ENCODE measurements around the gene CD180.
"Not testable (repeated sequence)": the region's sequence is repeated elsewhere in the genome, so short reads cannot be mapped to it uniquely, and the experiment has no call there.

The CD180 gene

DNA sequence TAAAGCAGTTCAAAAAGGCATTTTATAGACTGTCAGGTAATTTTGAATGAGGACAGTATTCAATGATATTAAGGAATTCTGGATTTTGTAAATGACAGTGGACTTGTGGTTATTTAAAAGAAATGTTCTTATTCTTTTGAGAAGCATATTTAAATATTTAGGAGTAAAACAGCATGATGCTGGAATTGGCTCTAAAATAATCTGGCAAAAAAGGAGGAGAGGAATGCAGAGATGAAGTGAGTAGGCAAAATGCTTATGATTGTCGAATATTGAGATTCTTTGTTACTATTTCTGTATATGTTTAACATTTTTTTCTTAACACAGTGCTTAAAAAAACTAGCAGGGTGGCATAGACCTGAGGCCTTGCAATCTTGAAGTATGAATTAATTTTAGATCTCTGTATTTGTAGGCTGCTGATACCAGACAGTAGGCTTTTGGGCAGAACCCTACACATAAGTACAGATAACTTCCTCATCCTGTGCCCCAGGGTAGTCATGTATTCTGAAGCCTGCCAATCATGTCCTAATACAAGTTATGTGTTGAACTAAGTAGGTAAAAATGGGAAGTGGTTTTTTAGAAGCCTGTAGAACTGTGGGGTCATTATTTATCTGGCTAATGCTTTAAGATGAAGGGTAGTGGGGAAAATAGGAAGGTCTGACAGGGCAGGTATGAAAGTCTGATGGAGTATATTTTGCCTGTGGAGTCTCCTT is 9.4 kb downstream of the CD180 start:
- DNase-seq, result no peak

DNA sequence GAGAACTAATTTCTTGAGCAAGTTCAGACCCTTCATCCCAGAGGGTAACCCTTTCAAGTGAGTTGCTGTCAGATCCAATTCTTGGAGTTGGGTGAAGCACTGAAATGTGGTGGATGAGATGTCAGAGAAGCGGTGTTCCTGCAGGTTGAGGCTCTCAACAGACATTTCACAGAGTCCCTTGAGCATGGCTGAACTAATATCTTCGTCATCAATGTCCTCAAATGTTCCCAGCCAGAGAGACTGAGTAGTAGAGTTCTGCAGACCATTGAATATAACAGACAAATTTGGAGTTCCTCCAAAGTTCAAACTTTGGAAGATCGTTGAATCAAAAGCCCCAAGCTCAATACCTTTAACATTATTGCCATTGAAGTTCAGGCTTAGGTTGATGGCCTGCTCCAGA is 12.7 kb downstream of the CD180 start:
- DNase-seq, result no peak

DNA sequence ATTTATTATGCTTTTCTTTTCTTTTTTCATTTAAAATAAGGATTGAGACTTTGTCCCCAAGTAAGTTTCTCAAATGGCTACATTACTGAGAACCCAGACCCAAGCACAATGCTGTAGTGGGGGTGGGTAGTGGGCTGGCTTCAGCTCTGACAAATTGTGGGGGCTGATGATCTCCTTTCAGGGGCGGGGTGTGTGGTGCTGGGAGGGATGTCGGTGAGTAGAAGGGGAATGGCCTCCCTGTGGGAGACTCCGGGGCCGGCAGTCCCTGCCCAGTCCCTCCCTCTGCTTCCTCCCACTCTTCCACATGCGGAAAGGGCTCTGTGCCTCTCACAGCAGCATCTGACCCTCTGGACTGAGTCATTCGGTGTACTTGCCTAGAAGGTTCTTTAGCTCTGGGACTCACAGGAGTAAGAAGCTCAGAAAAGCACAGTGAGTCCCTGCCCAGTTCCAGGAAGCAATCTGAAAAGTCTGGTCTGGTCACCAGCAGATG is 14.3 kb downstream of the CD180 start:
- DNase-seq, result no peak

DNA sequence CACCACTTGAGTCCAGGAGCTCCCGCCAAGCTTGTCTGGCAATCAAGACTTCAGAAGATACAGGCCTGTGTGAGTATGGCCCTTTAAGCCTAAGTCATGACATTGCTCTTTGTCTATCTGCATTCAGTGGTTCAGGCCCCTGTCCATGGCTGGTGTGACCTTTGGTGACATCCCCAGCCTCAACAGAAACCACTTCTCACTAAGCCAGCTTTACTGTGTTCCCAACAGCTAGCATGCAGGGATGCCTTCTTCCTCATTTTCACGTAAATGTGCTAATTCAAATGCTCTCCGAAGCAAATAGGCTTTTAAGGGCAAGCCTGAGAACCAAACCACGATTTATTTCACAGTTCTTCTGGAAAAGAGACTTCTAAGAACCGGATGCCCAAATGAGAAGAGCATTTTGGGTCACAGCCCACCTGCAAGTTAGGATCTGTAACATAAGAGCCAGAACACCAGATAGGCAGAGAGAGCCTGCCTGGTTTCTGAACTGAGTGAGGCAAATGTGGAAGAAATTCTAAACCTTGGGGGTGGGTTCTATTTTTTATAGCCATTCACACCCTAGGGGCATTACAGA is 14.9 kb downstream of the CD180 start:
- DNase-seq, result no peak

DNA sequence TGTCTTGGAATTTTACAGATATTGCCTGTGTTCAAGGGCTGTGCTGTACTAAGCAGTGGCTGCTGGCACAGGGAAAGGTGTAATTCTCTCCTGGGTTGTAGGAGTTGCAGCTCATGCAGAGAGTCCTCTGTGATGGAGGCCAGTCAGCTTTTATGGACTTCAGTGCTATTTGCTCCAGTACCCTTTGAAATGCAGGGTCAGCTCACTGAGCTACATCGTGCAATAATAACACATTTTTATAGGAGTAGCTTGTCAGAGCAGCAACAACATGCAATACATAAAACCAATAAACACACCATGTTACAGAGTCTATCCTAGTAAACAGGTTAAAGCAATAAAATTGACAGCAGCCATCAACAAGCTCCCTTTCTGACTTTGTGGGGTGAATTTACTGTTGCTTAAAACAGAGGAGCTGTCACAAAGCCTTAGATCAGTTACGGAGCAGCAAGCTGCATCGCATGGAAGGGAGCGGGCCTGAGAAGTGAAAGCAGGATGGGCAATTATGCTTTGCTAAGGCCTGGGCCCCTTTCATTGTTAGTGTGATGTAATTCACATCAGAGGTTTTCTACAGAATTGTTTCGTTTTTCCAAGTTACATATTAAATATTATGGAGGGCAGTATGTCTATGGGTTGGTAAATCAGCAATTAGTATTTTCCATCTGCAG is 16.8 kb downstream of the CD180 start:
- DNase-seq, result no peak

DNA sequence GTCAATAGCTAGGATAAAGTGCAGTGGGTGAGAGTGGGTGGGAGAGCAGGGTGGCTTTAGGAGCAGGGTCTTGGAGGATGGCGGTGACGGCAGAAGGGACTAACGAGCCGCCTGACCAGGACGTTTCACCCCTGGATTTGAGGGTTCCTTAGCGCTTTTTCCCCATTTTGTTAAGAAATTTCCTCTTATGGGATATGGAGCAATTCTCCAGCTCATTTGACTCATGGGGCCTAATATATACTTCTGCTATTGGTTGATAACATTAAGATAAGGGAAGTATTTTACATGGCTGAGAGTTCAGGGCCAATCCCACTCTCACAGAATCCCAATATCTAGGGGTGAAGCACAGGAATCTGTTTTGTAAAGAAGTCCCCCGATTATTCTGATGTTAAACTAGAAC is 17.6 kb downstream of the CD180 start:
- no peak for DNase-seq

DNA sequence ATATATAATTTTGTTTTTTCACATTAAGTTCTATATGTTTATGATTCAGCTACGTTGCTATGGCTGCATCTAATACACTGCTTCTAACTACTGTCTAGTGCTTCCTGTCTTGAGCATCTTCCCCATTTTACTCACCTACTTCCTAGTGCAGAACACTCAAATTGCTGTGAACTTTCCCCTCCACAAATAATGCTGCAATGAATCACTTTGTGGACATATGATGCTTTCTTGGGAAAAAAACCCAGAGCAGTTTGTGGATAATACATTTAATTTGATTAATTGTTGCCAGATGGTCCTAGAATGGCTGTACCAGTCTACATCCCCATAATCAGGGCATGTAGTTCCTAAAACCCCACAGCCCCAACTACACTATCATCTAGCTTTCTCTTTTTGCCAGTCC is 18.5 kb downstream of the CD180 start:
- DNase-seq, result no peak

DNA sequence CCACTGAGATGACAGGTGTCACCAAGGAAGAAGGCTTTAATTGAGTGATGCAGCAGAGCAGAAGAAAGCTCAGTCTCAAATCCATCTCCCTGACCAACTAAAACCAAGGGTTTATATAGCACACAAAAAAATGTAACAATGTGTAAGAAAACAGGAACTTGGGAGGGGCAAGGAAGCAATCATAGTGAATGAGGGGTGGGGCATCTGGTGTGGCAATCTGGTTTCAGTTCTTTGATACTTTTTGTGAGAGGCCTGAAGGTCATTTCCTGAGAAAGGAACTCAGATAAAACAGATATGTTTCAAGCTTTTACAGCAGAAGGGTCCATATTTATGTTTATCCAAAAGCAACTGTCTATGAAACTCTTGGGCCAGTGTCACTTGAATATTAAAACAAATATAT is 19.7 kb downstream of the CD180 start:
- no peak for DNase-seq

DNA sequence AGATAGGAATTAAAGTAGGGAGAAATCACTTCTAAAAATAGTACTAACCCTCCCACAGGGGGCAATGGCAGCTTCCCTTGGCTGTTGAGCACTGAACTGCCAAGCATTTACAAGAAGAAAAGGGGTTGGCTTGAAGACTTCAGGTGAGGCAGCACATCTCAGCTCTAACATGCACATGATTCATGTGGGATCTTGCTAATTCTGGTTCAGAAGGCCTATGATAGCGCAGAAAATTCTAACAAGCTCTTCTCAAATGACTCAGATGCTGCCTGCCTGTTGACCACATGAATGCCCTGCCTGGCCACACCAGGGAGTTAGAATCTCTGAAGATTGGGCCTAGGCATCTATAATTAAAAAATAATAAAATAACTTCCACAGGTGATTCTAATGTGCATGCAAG is 22.6 kb downstream of the CD180 start:
- DNase-seq, result no peak

DNA sequence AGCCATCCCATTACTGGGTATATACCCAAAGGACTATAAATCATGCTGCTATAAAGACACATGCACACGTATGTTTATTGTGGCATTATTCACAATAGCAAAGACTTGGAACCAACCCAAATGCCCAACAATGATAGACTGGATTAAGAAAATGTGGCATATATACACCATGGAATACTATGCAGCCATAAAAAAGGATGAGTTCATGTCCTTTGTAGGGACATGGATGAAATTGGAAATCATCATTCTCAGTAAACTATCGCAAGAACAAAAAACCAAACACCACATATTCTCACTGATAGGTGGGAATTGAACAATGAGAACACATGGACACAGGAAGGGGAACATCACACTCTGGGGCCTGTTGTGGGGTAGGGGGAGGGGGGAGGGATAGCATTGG is 23.2 kb downstream of the CD180 start:
- not testable (repeated sequence) for DNase-seq

DNA sequence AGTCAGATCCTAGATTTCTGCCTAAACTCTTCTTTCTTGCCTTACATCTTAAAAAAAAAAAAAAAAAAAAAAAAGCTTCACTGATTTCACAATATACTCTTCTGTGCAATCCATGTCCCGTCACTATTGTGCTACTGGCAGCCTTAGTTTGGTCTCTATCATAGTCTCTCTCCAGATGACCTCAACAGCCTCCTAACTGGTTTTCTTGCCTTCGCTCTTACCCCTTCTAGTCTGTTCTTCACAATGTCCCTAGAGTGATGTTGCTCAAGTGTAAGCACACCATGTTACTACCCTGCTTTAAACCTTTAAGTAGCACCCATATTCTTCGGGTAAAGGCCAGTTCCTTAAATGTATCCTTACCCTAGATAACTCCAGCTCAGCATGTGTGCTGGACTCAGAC is 25.8 kb downstream of the CD180 start:
- no peak for DNase-seq

DNA sequence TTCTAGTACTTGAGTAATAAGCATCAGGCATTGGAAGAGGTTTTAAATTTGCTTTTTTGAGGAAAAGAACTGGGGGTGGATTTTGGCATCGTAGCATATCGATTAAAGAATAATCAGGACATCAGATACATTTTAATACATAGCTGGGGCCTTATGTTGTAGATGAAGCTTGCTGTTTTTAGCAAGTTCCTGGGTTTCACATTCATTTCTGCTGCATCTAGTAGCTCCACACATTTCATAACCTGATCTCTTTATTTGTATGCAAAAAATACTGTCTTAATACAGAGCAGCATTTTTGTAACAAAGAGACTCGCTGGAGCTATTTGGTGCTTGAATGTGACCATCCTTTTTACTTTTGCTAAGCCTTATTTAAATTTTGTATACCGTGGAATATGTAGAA is 28.5 kb downstream of the CD180 start:
- no peak for DNase-seq

DNA sequence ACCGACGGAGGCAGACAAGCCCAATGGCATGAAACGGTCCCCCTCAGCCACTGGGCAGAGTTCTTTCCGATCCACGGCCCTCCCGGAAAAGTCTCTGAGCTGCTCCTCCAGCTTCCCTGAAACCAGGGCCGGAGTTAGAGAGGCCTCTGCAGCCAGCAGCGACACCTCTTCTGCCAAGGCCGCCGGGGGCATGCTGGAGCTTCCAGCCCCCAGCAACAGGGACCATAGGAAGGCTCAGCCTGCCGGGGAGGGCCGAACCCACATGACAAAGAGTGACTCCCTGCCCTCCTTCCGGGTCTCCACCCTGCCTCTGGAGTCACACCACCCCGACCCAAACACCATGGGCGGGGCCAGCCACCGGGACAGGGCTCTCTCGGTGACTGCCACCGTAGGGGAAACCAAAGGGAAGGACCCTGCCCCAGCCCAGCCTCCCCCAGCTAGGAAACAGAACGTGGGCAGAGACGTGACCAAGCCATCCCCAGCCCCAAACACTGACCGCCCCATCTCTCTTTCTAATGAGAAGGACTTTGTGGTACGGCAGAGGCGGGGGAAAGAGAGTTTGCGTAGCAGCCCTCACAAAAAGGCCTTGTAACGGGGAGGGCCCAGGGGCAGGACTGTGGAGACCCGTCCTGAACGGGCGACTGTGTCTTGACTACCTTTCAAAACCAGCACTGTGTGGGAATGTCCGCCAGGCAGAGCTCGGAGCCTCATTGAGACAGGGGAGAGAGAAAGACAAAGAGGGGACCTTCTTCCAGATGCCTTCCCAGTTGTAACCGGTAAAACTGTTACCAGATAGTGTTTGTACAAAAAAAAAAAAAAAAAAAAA is 29.9 kb downstream of the CD180 start:
- DNase-seq, result no peak

DNA sequence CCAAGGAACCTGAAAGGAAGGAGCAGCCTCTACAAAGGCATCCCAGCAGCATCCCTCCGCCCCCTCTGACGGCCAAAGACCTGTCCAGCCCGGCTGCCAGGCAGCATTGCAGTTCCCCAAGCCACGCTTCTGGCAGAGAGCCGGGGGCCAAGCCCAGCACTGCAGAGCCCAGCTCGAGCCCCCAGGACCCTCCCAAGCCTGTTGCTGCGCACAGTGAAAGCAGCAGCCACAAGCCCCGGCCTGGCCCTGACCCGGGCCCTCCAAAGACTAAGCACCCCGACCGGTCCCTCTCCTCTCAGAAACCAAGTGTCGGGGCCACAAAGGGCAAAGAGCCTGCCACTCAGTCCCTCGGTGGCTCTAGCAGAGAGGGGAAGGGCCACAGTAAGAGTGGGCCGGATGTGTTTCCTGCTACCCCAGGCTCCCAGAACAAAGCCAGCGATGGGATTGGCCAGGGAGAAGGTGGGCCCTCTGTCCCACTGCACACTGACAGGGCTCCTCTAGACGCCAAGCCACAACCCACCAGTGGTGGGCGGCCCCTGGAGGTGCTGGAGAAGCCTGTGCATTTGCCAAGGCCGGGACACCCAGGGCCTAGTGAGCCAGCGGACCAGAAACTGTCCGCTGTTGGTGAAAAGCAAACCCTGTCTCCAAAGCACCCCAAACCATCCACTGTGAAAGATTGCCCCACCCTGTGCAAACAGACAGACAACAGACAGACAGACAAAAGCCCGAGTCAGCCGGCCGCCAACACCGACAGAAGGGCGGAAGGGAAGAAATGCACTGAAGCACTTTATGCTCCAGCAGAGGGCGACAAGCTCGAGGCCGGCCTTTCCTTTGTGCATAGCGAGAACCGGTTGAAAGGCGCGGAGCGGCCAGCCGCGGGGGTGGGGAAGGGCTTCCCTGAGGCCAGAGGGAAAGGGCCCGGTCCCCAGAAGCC is 30.8 kb downstream of the CD180 start:
- DNase-seq, result no peak

DNA sequence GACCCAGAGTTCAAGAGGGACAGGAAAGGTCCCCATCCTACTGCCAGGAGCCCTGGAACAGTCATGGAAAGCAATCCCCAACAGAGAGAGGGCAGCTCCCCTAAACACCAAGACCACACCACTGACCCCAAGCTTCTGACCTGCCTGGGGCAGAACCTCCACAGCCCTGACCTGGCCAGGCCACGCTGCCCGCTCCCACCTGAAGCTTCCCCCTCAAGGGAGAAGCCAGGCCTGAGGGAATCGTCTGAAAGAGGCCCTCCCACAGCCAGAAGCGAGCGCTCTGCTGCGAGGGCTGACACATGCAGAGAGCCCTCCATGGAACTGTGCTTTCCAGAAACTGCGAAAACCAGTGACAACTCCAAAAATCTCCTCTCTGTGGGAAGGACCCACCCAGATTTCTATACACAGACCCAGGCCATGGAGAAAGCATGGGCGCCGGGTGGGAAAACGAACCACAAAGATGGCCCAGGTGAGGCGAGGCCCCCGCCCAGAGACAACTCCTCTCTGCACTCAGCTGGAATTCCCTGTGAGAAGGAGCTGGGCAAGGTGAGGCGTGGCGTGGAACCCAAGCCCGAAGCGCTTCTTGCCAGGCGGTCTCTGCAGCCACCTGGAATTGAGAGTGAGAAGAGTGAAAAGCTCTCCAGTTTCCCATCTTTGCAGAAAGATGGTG is 31.6 kb downstream of the CD180 start:
- no peak for DNase-seq

DNA sequence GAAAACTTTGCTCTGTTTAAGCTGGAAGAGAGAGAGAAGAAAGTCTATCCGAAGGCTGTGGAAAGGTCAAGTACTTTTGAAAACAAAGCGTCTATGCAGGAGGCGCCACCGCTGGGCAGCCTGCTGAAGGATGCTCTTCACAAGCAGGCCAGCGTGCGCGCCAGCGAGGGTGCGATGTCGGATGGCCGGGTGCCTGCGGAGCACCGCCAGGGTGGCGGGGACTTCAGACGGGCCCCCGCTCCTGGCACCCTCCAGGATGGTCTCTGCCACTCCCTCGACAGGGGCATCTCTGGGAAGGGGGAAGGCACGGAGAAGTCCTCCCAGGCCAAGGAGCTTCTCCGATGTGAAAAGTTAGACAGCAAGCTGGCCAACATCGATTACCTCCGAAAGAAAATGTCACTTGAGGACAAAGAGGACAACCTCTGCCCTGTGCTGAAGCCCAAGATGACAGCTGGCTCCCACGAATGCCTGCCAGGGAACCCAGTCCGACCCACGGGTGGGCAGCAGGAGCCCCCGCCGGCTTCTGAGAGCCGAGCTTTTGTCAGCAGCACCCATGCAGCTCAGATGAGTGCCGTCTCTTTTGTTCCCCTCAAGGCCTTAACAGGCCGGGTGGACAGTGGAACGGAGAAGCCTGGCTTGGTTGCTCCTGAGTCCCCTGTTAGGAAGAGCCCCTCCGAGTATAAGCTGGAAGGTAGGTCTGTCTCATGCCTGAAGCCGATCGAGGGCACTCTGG is 32.6 kb downstream of the CD180 start:
- no peak for DNase-seq

DNA sequence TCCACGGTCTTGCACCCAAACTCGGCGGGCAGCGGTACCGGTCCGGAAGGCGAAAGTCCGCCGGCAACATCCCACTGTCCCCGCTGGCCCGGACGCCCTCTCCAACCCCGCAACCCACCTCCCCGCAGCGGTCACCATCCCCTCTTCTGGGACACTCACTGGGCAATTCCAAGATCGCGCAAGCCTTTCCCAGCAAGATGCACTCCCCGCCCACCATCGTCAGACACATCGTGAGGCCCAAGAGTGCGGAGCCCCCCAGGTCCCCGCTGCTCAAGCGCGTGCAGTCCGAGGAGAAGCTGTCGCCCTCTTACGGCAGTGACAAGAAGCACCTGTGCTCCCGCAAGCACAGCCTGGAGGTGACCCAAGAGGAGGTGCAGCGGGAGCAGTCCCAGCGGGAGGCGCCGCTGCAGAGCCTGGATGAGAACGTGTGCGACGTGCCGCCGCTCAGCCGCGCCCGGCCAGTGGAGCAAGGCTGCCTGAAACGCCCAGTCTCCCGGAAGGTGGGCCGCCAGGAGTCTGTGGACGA is 33.3 kb downstream of the CD180 start:
- DNase-seq, result no peak

DNA sequence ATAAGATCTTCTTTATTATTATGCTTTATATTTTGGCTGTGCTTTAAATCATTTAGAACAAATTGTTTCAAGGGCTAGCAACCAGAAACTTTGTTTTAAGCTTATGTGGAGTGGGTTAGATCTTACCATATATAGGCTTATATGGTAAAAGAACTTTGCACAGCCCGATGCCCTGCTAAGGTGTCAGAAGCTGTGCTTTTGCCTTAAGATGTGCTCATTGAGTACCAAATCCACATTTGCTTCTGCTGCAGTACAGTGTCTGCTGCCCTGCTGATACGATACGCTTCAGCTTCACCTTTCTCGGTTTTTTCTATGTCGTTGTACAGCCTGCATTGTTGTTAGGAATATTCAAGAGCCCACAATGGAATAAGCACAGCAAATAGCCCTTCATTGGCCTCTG is 34.8 kb downstream of the CD180 start:
- DNase-seq, result no peak

DNA sequence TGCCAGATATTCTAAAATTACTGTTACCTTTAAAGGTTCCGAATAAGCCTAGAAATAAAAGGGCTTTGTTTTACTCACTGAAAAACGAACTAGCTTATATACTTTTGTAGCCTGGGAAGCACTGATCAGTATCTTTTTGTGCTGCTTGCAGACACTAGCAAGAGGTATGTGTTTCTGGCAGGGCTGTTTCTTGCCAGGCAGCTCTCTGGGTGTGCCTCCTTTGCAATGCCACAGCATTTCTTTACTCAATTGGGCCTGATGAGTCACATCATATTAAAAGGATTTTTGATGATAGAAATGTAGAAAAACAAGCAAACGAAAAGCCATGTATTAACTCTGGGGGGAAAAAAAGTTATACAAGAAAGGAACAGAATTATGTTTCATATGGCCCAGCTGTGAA is 35.6 kb downstream of the CD180 start:
- no peak for DNase-seq

DNA sequence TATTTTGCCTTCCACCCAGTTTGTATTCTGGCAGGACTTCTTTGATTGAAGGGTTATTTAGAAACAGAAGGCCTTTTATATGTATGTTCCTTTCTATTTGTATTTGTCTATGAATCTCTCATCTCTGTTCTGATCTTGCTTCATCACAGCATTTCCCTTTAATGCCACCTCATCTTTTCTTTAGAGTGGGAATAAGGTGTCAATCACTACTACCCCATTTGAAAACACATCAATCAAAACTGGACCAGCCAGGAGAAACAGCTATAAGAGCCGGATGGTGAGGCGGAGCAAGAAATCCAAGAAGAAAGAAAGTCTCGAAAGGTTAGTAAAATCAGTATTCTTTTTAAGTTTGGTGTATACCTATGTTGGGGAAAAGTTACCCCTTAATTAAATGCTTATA is 36.3 kb downstream of the CD180 start:
- DNase-seq, result no peak

All from GF-D8 (cell line).